K562 treated with DMSO at 1 percent for 12 hours (cell line): ENCODE results near the gene MTCL1. TPM values are rescaled to one million over a fixed set of nuclear protein-coding genes. Genes with fewer than 3 reads are reported as not detected.

Experiments
- total RNA-seq: library from RNA; unstranded; fragments of 300-600 nt; gene quantifications from 2 replicates; pipeline ENCODE4 v1.2.3, GENCODE V29; 2022; ENCODE audit not compliant: insufficient read depth

MTCL1 gene
- 3.0 and 10.1 TPM in 2 replicates for total RNA-seq

GRCh38 chr18:8705238-8705960 lies at the start of gene MTCL1:
TSS of gene MTCL1 (plus strand) at chr18:8705556. CDS start at chr18:8705661, 105 bp downstream.

Other genes starting within 250 kb of the MTCL1 start
- 8.0 and 14.0 TPM in 2 replicates for gene RAB12, start 96.1 kb upstream of the MTCL1 start, total RNA-seq